Ovary (tissue), 3 donors: ENCODE measurements around the gene ARHGAP23.
"Not testable (repeated sequence)": the region's sequence is repeated elsewhere in the genome, so short reads cannot be mapped to it uniquely, and the experiment has no call there.

Experiments
- CTCF ChIP-seq, 3 donors: fragments of 450-650 bp in 2 of 3; fragments of 200-600 bp in 1 of 3; IDR thresholded peaks; one replicate each; pipeline versions ENCODE4 v1.5.1 to v1.8.0; 2016 to 2022; ENCODE audit warnings: antibody characterized with exemption in 3 of 3, mild to moderate bottlenecking in 1 of 3
- EP300 ChIP-seq: sonication (generic); formaldehyde crosslinking; IDR thresholded peaks from one replicate; pipeline ENCODE4 v1.6.1; 2017; ENCODE audit warnings: antibody characterized with exemption
- POLR2A ChIP-seq: fragments of 450-650 bp; IDR thresholded peaks from one replicate; pipeline ENCODE4 v1.6.1; 2017; ENCODE audit warnings: antibody characterized with exemption, mild to moderate bottlenecking, moderate library complexity
- donor health status: DM: no; HTN: no; CAD: no.

- TF ChIP-seq CTCF (IDR thresholded peaks at IDR 0.05); POLR2A; EP300: not testable (repeated sequence)
These were observed 49.7 kb downstream of the ARHGAP23 start for GRCh38 chr17:38477951-38478350.
